Epidermal melanocyte (primary cell): ENCODE results near the gene GOLT1A.

Source experiments
- DNase-seq: peaks from one replicate; pipeline ENCODE4 v3.0.0; 2011; ENCODE audit warnings: low spot score; ENCODE audit not compliant: insufficient read length

Gene GOLT1A

DNA sequence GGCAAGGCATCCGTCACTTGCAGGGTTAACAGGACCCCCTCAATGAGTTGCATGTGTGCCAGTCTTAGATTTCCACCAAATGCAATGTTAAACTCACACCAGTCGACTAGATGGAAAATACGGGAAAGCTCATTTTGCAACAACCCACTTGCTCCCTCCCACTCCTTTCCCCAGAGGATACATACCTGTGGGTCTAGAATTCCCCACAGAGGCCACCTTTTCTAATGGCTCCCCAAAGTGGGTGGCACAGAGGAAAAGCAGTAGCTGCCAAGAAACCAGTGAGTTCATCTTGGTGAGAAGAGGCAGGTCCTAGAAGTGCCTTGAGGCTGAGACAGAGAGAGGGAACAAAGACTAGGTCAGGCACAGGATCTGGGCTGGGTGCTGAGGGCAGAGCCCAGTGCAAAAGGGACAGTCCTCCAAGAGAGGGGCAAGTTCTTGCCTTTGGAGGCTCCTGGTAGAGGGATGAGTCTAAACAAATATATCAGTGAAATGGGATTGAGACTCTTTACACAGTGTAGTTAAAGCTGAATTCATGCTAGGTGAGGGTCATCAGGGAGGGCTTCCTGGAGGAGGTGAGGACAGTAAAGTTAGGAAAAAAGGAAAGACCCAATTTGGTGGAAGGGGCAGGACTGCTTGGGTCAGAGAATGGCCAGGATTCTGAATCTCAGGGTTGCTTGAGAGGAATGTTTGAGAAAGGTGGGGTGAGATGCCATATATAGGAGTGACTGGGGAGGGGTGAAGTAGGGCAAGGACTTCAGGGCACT is 21.0 kb downstream of the GOLT1A start:
- no peak for DNase-seq

DNA sequence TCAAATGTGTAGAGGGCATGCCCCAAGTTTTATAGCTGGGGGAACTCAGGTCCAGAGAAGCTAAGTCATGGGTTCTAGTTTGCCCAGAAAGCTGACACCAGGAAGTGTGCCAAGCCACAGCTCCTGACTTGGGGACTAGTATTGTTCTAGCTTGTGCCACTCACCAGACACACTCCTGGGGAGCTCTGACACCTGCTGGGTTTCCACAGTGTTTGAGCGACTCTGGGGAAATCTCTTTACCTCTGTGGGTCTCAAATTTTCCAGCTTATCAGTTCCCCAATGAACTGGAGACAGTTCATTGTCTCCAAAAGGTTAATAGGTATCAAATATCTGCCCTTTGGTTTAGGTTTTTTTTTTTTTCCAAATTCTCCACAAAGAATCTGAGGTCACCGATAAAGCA is 21.7 kb downstream of the GOLT1A start:
- DNase-seq = no peak

DNA sequence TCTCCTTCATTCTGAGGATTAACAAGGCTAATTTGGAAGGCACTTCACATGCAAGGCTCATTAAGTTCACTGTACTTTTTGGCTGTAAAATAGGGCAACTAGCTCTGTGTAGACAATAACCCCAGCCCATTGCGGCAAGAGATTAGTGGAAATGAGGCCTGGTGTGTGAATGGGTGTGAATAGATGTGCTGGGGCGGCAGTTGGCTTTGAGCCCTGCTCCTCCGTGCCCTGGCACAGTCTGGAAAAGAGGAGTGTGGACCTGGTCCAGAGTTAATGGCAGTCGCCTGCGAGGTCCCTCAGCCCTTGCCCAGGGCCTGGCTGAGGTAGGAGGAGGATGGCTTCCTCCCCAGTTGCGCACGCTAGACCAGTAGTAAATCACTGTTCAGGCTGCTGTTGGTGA is 22.3 kb downstream of the GOLT1A start:
- DNase-seq = no peak

DNA sequence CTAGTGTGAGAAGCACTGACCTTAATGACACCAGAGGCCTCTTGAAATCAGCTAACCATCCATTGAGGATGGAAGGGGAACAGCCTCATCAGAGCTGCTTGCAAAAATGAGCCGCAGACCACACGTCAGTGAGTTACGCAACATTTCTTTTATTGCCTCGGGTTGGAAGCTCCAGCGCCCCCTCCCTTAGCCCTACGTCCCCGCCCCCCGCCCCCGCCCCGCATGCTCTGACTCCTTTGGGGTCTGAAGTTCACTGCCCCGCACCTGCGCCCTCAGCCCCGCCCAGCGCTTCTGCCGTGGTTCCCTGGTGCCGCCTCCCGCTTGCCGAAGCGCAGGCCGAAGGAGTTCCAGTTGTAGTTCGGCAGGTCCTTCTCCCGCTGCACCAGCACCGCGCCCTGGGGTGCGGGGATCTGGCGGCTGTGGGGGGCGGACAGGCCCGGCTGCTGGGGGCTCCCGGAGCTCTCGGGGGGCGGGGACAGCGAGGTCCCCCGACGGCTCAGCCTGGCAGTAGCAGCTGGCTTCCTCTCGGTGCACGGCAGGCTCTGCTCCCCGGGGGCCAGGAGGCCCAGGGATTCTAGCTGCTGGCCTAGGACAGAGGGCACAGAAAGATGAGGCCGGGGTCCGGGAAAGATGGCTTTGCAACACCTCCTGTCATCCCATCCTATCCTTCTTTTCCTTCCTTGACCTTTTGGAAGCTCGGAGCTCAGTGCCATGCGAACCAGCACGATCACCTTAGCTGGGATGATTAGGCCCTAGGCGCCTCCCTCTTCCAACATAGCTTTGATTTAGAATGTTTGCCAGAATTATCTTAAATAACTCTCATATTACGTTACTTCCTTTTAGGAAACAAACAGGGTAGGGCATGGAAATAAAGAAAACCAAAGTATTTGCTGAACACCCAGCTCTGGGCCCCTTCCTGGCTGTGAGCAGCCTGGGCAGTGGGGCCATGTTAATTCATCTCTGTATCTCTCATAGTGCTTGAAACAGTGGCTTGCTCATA is 23.3 kb downstream of the GOLT1A start:
- DNase-seq = no peak

DNA sequence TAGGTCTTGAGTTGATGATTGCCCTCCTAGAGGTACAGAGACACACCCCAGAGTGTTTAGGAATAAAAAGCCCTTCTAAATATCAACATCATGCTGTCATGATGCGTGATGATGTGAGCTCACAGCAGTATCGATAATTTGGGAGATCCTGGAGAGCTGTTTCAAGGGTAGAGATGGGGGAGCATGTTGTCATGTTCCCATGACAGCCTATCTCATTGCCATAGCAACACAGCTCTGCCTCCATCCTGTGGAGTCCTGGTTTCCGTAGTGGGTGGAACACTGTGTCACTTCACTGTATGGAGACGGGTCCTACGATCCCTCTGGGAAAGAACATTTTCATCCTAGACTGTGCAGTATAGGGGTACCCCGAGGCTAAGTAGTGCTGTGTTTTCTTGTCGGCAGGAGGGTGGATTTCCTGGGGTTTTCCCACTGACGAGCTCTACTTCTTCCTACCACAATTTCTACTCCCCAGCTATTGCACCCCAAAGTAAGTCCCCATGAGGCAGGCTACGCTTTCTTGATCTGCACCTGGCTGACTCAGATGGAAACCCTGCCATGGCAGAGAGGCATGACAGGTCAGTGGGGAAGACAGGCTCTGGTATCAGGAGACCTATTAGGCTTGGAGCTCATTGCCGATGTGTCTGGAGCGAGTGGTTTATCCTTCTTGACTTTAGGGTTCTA is 24.7 kb downstream of the GOLT1A start:
- no peak for DNase-seq

DNA sequence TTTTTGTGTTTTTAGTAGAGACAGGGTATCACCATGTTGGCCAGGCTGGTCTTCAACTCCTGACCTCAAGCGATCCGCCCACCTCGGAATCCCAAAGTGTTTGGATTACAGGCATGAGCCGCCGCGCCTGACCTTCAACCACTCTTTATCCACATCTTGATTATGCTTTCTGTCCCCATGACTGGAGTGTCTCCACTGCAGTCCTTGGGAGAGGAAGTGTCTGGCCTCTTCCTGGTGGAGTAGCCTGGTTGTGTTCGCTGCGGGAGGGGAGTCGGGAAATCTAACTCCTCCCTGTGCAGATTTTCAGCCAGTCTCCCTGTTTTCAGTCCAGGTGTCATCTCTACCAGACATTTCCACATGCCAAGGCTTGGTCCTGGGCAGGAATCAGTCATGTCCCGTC is 27.2 kb downstream of the GOLT1A start:
- no peak for DNase-seq

DNA sequence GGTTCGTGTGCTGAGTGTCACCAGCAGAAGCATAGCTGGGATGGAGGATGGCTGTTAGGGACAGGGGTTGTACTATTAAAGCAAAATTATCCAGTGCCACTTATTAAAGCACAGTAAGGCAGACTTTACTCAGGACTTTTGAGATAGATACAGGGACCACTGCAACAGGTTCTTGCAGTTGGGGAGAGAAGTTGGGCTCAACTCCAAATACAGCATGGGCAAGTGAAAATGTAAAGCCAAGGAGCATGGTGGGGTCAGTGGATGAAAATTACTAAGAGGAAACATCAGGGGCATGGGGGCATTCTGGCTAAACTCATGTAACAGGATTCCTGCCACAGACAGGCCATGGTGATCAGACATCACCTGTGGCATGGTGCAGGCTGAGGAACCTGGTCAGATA is 32.7 kb downstream of the GOLT1A start:
- DNase-seq = no peak

DNA sequence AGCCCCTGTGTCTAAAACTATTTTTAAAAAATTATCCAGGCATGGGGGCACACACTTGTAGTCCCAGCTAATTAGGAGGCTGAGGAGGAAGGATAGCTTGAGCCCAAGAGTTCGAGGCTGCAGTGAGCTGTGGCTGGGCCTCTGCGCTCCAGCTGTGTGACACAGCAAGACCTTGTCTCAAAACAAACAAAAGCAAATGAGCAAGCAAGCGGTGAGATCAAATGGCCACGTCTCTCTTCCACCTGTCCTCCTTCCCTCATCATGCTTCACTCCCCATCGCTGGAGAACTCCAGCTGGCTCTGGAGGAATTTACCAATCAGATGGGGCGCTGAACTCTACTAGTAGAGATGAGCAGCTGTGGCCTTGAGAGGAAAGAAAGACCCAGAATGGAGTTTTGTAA is 33.7 kb downstream of the GOLT1A start:
- DNase-seq = no peak

DNA sequence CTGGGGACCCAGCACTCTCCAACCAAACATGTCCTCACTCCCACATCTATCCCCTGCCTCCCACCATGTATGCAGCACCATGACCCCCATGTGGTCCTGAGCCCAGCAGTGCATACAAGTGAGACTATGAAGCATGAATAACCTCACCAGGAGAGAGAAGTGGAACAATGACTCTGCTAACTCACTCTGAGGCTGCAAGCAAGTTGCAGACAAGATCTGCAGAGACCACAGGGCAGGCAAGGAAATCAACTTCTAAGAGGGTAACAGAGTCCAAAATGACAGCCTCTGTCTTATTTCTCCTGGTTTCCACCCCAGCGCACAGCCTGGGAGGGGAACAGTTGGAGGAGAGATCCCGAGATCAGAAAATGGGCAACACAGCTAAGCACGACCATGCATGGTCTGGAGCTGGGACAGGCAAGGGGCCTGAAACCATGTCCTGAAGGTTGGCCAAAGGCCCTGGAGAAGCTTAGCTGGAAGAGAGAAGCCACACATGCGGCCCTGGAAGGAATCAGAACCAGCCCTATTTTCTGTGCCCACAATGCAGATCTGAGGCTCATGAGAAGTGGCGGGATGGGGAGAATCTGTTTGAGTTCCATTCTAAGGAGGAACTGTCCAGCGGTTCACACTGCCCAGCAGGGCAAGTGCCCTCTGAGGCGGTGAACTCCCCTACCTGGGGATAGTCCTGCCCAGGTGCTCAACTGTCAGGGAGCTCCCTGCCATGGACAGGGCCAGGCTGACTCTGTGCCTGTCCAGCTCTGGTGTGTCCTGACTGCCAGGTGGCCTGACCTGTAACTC is 35.1 kb downstream of the GOLT1A start:
- DNase-seq = no peak

DNA sequence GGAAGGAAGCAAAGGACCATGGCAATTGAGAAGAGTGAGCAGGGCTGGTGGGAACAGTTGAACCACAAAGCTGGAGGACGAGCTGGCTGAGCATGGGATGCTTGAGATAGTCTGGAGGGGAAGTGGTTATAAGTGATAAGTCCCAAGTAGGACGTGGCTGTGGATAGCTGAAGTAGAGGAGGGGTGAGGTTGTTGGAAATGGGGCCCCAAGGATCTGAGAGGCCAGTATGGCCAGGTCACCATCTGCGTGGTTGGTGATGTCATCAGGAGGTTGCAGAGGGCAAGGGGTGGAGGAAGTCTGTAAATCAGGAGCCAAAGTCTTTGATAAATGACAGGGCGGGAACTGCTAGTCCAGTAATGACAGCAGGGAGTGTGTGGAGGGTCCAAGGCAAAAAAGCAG is 36.7 kb downstream of the GOLT1A start:
- DNase-seq = no peak

DNA sequence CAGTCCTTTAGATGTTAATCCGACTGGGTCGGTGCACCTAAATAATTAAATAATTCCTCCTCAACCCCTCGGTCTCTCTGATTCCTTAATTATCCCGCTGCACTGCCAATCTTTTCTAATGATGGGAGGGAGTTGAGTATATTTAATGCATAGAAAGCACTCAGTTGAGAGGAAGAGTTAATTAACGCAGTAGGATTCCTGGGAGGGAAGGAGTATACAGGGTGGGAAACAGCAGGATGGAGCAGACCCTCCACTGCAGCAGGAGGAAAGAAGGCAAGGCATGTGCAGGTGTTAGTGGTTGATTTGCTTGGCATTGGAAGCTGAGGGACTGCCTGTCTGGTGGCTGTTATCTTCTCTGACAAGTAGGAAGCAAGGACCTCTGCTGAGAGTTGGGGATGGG is 37.7 kb downstream of the GOLT1A start:
- no peak for DNase-seq

DNA sequence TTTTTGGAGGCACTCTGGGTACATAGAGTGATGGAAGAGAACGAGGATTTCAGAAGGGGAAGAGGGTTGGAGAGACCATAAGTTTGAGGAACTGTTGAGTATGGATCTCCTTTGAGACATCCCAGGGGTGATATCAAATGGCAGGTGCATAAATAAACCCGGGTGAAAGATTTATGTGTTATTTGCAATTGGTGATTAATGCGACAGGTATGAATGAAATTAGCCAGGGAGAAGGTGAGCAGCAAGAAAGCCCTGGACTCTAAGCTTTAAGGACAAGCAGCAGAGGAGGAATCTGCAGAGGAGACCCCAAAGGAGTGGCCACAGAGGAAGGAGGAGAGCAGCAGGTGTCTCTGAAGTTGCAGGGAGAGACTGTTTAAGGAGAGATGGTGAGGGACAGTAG is 38.8 kb downstream of the GOLT1A start:
- DNase-seq = no peak

DNA sequence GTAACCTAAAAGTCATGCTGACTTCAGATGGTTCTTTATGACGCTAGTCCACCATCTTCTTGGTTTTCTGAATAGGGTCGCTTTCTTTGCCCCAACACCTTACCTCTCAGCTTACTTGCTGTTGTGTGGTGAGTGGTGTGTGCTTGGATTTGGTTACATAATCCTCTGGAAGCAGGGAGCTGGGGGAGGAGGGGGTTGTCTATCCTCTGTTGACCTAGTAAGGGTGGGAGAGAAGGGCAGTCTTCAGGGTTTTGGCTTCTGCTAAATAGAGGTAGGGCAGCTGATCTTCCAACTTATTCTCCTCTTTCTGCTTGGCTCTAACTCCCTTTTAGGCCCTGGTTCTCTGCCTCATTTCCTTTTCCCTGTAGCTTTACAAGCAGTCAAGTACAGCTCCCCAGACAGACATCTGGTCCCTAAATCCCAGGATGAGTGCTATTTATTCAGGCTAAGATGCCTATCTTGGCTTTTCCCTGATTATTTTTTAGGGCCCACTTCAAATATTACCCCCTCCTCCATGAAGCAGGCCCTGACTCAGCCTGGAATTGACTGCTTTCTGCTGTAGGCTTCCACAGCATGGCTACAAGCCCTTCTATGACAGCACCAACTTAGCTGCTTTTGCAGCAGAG is 41.3 kb downstream of the GOLT1A start:
- DNase-seq = no peak

DNA sequence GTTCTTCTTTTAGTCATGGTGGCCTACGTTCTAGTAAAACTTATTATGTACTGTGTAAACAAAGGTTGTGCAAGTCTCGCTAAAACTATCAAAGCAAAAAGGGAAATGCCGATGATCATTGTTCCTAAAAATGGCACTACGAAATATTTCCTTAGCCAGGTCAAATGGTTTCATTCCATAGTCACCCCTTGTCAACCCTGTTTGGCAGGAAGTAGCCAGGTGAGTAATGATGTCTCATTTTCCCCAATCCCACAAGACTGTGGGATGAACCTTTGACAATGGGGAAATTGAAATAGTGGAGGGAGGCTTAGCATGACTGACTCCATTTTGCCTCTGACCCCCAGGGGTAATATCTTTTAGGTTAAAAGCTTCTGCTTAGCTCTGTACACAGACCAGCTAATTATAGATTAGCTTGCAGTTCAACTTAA is 42.0 kb downstream of the GOLT1A start:
- no peak for DNase-seq

DNA sequence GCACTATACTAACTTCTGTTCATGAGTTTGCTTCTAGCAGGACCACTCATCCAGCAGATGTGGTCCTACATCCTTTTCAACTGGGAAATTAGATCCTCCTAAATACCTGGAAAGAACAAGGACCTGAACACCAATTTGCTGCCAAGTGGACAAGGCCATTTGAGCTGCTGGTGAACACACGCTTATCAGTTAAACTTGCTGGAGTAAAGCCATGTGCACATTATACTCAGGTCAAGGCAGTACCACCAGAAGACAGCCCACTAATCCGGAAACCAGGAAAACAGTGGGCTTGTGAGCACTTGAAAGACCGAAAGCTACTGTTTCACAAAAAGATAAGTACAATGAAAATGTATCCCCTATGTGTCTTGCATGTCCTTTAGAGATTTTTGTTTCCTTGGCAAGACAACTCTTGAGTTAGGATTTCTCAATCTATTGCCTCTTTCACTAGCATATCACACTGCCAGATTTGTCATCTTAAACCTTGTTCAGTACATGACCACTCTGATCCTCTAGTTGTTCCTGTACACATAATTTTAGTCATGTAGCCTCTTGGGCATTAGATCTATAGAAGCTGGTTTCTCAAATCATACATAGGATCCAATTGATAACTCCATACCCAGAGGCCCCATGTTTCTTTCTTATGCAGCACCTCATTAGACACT is 43.2 kb downstream of the GOLT1A start:
- DNase-seq = no peak

DNA sequence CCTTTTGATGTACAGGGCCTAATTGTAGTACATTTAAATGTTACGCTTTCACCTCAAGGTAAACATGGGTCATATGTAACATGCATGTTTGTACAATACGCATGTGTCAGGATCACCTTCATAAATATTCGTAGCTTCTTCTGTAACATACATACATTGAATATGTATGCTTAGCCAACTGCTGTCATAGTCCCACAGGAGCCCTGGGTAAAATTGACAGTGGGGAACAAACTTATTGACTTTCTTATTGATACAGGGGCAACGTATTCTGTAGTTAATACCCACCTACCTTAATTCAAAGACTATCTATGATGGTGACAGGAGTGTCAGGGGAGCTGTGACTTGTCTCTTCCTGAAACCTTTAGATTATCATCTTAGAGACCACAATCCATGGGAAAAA is 43.9 kb downstream of the GOLT1A start:
- DNase-seq = no peak

DNA sequence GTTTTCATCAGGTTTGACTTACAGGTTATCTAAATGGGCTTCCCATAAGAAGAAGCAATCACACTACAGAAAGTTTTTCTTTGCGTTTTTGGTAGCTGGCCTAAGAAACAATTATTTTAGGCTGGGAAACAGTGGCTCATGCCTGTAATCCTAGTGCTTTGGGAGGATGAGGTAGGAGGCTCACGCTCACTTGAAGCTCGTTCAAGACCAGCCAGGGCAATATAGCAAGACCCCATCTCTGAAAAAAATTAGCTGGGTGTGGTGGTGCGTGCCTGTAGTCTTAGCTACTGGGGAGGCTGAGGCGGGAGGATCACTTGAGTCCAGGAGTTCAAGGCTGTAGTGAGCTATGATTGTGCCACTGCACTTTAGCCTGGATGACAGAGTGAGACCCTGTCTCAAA is 46.1 kb downstream of the GOLT1A start:
- no peak for DNase-seq

DNA sequence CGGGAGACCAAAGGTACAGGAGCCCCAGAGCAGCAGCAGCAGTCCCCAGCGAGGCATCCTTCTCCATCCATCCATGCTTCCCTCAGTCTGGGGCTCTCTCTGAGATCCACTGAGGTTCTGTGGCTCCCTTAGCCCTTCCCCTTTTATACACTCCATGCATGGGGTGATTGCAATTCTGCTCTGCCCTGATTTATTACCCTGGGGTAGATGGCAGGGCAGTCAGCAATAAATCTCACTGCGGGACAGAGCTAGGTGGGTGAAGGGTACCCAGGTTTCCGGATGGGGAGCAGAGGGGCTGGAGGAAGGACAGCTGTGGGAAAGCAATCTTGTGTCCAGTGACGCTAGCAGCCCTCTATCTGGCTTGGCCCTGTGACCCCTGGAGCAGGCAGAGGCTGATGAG is 47.6 kb downstream of the GOLT1A start, which contains the start of gene REN:
REN (minus strand) TSS at position 119 of the 400 bp plus-strand sequence; CDS start at position 75, 44 bp downstream.
- DNase-seq = no peak

DNA sequence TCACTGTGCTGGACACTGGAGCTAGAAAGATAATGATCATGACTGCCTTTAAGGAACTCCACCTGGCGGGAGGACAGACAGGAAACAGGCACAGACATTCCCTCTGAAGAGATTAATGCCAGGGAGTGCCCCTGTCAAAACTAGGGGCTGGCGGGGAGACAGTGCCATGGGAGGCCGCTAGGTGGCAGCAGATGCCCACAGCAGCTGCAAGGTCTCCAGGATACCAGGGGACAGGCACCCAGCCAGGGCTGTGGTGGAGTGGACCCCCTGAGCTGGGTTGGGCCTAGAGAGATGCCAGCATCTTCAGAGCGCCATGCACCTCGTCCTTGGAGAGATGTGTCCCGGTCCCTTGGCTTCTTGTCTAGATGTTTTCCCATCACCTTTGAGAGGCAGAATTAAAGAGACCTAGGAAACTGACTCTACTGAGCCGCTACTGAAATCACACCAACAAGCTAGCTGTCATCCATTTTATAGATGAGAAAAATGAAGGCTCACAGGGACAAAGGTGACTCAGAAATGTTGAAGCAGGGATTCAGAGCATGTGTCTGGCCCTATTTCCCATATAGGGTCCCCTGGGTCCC is 51.2 kb downstream of the GOLT1A start:
- peak; percentile 79 for DNase-seq
